Measurements from ENCODE around the gene KIF13A.
"Not testable (repeated sequence)": the region's sequence is repeated elsewhere in the genome, so short reads cannot be mapped to it uniquely, and the experiment has no call there.

The KIF13A gene

DNA sequence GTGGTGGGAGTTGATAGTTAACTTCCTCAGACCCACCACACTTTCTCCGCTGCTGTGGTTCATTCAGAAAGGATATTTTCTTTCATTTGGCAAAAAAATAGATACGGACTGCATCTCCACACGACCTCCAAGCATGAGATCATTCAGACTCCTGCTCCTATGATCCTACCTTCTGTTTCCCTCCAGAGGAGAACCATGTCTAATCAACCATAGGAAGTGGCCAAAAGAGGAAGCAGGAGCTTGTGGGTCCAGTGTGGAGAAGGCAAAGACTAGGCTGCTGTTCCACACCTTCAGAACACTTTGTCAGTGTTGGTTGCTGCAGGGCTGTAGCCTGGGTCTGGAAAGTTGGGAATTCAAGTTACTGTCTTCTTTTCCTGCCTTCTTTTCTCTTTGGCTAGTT is 10.6 kb upstream of the KIF13A start:
- no peak for DNase-seq

DNA sequence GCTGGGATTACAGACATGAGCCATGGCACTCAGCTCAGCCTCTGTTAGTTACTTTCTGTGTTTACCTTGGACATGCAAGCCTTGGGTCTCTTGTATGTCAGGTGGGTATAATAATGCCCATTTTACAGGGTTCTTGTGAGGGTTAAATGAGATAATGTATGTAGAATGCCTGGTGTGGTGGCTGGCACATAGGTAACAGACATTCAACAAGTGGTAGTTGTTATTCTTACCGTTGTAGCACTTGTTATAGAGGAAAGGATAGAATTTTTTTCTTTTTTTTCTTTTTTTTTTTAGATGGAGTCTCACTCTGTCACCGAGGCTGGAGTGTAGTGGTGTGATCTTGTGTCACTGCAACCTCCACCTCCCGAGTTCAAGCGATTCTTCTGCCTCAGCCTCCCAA is 8.0 kb upstream of the KIF13A start:
- DNase-seq, result no peak

DNA sequence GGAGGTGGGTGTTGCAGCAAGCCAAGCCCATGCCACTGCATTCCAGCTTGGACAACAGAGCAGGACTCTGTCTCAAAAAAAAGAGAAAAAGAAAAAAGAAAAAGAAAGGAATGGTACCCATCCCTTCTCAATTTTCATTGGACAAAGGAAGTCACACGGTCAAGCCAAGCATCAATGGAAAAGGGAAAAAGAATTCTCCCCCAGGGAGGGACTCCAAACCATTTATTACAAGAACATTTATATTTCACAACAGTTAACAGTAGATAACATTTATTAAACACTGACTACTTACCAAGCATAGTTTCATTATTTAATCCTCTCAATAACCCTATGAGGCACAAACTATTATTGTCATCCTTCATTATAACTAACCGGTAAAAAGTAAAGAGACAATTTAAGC is 6.6 kb upstream of the KIF13A start:
- no peak for DNase-seq

DNA sequence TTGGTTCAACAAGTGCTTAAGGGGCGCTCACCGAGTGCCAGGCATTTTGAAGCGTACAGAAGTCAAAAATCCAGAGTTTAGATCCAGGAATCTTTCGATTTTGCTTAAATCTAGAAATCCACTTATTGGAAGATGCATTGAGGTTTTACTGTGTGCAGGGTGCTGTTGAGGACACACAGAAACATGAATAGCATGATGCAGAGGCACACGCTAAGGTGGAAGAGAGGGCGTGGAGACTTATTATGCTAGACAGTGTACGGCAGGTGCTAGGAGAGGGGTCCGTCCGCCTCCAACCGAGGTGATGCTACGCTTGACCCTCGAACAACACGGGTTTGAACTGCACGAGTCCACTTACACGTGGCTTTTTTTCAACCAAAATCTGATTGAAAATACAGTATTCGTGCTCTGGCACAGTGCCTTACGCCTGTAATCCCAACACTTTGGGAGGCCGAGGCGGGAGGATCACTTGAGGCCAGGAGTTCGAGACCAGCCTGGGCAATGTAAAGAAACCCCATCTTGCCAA is 1.0 kb upstream of the KIF13A start:
- peak in 1 of 2 experiments; percentile 63 for DNase-seq

DNA sequence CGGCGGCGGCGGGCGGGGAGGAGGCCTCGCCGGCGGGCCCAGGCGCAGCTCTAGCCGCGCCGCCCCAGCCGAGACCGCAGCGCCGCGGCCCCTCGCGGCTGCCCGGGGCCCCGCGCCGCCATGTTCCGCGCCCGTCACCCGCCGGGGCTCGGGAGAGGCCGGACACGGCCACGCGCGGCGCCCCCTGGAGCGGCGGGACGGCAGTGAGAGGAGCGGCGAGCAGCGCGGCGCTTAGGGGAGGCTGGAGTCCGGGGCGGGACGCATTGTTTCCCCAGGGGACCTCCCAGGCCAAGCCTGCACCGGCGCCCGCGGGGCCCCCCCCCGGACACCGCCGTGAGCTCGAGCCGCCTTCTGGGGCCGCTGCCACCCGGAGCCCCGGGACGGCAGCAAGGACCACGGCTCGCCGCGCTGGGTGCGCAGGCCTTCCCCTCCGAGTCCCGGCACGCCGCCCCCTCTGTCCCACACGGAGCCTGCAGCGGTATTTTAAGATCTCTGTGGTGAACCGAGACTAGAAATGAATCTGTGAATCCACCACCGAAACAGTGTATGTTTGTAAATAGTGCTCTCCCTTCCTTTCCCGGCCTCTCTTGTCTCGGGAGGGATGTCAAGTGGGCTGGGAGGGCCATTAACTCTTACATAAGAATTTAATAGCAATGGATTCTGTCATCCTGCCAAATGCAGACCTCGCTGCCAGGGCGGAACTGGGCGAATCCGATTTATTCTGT is 424 bp upstream of the KIF13A start:
- DNase-seq, result peak; percentile 50 to 88

DNA sequence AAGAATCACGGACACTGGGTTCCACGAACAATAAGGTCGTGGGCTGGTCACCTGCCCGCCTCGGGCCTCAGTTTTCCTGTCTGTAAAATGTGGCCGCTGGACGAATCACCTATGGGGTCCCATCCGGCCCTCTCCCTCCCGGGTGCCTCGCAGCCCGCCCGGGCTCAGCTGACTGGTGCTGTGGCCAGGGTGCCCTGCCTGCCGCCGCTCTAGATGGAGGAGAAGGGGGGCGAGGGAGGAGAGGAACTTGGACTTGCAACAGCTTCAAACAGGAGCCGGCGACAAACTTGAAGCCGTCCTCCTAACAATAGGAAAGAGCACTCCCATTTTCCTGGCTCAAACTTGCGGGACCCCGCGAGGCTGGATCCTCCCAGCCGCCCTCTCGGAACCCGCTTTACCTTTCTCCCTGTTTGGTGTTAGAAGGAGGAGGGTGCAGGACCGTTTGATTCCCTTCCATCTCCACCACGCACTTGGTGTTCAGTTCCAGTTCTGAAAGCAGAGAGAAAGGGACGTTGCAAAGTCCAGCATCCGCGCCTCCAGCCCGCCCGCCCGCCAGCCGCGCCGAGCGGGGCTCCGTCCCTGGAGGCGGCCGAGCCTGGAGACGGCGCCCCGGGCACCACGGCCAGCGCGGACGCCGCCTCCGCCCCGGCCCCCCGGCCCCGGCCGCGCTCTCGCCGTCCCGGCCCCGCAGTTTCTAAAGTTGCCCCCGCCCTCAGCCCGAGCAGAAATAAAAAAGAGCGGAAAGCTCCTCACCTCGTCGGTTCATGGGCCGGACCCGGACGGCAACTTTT is 584 bp downstream of the KIF13A start:
- peak; percentile 37 to 84 for DNase-seq

DNA sequence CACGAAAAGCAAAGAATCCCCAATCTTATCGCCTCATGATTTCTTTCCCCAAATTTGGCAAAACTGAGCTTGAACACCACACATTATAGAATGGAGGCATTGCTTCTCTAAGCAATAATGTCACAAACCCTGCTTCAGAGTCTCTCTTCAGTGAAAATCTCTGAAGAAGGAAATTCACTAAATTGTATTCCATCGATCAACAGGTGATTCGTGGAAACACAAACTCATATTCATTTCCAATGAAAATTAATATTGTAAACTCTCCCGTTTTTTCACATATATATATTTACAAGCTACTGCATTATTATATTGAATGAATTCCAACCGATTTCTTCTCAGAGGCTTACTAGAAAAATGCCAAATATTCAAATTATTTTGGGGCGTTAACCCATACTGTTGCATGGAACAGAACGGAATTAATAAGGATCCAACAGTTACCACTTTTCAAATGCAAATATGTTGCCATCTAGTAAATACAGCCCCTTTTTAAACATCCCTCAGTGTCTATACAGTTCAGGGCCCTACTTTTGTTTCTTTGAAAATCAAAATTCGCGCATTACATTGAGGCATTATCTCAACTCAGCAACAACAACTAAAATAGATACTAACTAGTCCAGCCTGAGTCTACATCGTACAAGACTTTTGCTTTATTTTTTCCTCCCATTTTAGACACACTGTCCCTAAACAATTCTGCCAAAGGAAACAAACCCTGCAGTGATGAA is 1.3 kb downstream of the KIF13A start:
- no peak for DNase-seq

DNA sequence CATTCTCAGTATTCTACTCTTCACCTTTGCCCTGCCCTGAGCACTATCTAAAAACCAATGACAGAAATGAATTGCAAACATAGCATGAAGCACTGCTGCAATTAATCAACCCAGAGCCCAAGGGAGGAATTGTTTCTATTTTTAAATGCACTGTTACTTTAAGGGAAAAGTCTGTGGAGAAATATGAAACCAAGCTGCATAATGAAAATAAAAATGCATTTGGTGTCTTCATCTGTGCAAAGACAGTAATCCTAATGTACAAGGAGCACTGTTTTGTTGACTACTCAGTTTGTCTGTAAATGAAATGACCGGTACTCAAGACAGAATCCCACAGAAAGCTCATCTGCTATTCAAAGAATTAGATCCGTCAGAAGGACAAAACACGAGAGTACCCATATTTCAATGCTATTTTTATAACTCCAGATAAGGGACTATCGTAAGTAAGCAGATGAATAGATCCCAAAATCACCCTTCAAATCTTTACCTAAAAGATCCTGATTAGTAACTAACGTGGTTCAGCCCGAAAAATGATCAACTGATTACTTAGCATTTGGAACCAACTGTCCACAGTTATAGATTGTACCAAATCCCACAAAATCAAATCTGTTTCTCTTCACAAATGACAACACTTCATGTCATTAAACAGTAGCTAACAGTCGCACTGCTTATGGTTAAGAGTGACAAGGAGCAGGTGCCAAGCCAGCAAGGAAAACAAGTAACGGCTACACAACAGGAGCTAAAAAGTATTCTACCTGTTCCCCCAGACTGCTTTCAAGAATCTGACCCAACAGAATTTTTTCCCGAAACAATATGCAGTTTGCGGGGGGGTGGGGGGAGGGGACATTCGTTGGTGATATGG is 2.4 kb downstream of the KIF13A start:
- peak in 1 of 2 experiments; percentile 22 for DNase-seq

DNA sequence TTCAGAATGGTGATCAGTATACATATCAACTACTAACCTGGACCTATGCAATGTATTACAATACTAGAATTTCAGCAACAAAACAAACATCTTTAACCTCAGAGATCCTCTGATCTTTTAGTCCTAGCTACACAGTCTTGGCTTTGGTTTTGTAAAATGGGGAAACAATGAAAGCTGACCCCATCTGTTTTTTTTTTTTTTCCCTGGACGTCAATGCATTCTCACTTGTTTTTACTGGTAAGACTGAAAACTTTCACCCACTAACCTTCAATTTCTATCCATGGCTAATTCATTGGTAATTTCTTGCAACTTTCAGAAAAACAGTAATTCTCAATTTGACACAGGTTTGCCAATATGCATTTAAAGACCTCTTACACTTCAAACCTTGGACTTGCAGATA is 3.0 kb downstream of the KIF13A start:
- no peak for DNase-seq

DNA sequence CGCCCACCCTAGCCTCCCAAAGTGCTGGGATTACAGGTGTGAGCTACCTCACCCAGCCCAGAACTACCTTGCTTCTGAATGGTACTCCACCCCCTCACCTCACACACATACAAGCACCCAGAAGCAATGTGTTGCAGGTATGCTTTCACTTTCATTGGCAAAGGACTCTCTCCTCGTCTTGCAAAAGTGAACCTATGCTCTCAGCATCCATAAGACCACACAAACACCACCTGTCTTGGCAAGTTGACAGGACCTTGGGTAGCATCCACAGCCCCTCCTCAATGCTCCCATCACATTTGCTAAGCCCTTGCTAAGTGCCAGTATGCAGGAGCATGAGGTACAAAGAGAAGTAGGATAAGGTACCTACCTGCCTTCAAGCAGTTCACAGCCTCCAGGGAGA is 3.7 kb downstream of the KIF13A start:
- DNase-seq, result no peak

DNA sequence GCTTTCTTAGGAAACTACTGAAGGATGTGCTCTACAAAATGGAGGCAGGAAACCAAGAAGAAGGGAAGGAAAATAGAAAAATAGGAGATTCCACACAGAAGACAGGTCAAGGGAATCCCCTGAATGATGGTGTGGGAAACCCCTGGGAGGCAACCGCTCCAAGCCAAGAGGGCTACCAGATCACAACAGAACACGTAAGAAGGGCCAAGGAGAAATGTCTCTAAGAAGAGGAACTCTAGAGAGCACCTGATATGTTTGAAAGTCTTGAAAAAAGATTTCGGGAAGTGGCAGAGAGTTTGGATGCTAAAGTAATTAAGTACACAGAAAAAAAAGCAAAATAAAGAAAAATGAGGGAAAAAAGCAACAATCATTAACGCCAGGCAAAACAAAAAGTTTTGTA is 7.1 kb downstream of the KIF13A start:
- no peak for DNase-seq

DNA sequence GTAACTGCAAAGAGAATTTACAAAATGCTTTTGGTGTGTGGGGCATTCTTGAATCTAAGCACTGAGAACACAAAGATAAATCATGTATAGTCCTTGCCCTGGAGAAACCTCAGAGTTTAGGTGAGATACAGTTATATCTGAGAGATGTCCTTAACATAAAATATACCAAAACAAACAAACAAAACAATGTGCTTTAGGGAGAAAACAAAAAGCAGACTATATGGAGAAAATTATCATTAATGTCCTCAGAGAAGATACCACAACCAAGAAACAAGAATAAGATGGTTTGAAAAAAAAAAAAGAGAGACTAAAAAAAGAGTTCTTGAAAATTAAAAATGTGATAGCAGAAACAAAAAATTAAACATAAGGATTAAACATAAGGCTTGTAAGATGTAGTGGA is 8.0 kb downstream of the KIF13A start:
- DNase-seq, result no peak

DNA sequence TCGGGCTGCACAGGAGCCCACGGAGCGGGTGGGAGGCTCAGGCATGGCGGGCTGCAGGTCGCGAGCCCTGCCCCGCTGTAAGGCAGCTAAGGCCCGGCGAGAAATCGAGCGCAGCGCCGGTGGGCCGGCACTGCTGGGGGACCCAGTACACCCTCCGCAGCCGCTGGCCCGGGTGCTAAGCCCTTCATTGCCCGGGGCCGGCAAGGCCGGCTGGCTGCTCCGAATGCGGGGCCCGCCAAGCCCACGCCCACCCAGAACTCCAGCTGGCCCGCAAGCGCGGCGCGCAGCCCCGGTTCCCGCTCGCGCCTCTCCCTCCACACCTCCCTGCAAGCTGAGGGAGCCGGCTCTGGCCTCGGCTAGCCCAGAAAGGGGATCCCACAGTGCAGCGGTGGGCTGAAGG is 11.2 kb downstream of the KIF13A start:
- not testable (repeated sequence) for DNase-seq

DNA sequence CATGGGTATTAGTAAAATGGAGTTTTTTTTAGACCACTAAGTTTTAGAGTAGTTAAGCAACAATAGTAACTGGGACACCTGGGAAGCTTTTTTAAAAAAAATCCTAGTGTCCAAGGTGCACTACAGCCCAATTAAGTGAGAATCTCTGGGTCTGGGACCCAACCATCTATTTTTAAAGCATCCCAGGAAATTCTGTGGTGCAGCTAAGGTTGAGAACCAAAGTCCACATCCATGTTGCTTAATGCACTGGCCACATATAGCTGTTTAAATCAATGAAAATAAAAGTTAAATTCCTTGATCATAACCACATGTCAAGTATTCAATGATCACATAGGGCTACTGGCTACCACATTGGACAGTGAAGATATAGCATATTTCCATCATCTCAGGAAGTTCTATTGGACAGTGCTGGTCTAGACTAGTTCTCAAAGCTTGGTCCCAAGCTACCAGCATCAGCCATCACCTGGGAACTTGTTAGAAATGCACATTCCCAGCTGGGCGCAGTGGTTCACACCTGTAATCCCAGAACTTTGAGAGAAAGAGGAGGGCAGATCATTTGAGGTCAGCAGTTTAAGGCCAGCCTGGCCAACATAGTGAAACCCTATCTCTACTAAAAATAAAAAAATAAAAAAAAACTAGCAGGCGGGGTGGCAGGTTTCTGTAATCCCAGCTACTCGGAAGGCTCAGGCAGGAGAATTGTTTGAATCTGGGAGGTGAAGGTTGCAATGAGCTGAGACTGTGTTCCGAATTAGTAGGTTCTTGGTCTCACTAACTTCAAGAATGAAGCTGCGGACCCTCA is 12.7 kb downstream of the KIF13A start:
- DNase-seq, result no peak

DNA sequence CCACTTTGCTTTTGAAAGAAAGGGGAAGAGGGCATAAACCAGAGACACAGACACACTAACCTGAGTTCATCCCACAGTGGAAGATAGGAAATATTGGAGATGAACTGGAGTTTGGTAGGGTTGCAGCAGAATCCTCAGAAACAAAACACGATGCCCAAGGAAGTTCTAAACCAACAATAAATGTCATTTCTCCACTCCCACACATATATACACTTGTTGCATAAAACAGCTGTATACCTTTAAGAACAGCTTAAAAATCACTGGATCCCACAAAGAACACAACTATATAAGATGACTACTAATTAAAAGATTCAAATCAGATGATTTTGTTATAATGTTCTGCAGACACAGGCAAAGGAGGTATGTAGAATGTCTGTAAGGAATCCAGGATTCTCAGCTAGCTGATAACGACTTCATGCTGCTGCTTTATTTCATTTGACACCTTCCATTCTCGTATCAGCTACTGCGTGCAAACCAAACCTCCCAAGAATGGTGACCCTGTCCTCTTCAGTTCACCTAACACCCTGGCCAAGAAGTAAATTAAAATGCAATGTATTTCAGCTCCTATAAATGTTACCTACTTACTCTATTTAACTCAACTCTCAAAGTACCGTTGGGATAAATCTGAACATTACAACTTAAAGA is 14.3 kb downstream of the KIF13A start:
- no peak for DNase-seq

DNA sequence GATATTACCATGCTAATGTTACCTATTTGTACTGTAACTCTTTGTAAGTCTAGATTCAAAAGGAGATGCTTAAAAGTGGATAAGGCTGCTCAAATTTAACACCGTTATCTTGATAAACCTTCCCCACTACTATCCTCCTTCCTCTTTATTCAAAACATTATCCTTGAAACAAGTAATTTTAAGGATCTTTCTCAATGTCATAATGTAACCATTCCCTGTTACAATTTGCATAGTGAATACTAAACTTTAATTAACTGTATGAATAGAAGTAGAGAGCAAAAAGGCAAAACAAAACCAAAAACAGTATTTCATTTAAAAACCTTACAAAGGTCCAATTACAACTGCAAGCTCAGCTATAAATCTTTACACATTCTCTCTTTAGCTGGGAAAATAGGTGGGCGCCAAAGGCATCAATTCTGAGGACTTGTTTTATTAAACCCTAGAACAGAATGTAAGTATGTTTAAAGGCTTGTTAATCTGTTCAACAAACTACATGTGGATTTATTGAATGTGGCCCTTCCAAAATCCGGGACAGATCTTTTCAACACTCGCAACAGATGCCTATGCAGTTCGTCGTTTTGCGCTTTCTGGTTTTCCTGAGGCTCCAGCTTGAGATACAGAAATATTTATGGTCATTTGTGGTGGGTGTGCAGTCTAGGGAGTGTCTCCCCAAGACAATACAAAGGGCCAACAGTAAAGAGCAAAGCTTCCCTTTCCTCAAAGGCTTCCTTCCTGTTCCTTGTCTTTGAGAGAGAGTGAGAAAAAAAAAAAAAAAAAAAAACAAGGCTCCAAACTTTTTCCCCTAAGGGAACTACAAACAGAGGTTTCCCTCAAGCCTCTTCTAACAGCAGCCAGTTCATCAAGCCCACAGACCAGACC is 15.1 kb downstream of the KIF13A start:
- no peak for DNase-seq

DNA sequence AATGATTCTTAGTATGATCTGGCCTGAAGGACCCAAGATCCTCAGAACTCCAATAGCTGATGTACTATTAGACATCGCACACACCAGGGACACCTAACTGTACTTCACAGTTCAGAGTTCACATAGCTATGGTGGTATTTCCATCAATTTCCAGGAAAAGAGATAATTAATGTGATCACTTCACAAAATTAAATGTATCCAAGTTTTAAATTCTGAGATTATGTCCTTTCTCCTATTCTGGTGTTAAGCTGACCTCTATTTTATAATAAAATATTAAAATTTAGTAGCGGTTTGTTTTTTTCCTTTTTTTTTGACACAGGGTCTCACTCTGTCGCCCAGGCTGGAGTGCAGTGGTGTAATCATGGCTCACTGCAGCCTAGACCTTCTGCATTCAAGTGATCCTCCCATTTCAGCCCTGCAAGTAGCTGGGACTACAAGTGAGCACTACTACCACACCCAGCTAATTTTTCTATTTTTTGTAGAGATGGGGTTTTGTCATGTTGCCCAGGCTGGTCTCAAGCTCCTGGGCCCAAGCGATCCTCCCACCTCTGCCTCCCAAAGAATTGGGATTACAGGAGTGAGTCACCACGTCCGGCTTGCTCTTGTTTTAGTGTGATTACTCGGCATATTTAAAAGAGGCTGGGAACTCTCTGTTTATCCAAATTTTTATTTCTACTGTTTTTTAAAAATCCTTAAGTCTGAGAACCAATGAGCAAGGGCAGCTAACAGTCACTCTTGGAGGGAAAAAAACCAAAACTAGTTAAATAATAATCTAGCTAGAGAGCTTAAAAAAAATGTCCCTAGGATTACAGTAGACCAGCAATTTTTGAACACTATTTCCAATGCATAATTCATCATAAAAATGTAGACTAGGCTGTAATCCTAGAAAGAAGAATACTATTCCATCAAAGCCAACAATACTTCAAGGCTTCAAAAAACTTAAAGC is 16.0 kb downstream of the KIF13A start:
- no peak for DNase-seq

DNA sequence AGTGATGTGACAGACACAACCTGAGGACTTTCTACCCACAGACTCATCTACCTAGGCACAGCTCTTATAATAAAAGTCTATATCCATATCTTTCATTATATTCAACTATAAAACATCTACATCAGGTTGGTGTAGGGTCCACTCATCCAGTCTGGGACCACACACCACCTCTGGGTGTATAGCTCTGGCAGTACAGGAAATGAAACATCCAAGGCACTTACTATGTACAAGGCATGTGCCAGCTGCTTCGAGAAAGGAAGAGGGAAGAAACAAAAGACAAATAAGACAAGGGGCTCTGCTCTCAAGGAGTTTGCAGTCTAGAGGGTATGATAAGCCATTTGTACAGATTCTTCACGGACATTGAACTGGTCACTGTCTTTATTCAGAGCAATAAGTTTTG is 18.6 kb downstream of the KIF13A start:
- DNase-seq, result no peak

Data from NCI-H526 (cell line).